ENCODE data around the gene THSD1. TPM values are rescaled to one million over a fixed set of nuclear protein-coding genes. Genes with fewer than 3 reads are reported as not detected.
"Not testable (repeated sequence)": the region's sequence is repeated elsewhere in the genome, so short reads cannot be mapped to it uniquely, and the experiment has no call there.

The THSD1 gene
- total RNA-seq, 1 experiment from 2014 or later: 0.85 TPM

GRCh38 chr13:52378312-52378711 lies 27.7 kb downstream of the THSD1 start:
- CTCF ChIA-PET: no interaction called here
- no TSS peak for BruUV-seq (replicated peaks)
- Mint-ChIP-seq H3K4me1 (ENCODE audit: low read depth, unreplicated experiment) (peaks cover 13% of the 10 kb centered on the region), H3K27me3 (ENCODE audit: unreplicated experiment) (no peaks in the 10 kb centered on the region), H3K9me3 (ENCODE audit: low read depth, unreplicated experiment) (no peaks in the 10 kb centered on the region), H3K36me3 (ENCODE audit: insufficient read depth, unreplicated experiment) (no peaks in the 10 kb centered on the region), H3K4me3 (ENCODE audit: low read depth, unreplicated experiment) (no peak overlapping the region), H3K27ac (ENCODE audit: unreplicated experiment) (no peak overlapping the region)
- TF ChIP-seq CTCF (IDR thresholded peaks at IDR 0.05; ENCODE audit: unreplicated experiment): no peak
- intact Hi-C loops (cut with micrococcal nuclease; ENCODE audit: unreplicated experiment): no loop called here
- DNase-seq: no peak

DNA sequence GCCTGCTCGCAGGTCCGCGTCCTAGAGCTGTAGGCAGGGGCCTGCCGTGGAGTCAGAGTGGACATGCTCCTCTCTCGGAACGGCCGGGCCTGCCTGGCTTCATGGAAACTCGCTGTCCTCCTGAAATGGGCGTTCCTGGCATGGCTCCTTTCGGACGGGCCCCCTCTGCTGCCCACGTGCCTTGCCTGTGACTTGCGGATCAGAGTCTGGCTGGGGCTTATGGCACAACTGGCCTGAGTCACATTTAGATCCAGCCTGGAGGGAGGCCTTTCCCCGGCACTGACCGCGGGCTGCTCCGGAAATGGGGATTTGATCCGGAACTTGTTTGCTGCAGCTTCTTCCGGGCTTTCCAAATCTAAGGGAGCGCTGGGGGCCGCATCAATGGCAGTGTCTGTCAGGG lies 28.1 kb downstream of the THSD1 start:
- CTCF ChIA-PET: no interaction called here
- H3K27me3 Mint-ChIP-seq (ENCODE audit: unreplicated experiment): no peaks in the 10 kb centered on the region
- no peak for TF ChIP-seq CTCF (IDR thresholded peaks at IDR 0.05; ENCODE audit: unreplicated experiment)
- H3K4me1 Mint-ChIP-seq (ENCODE audit: low read depth, unreplicated experiment): peaks cover 17% of the 10 kb centered on the region
- H3K27ac Mint-ChIP-seq (ENCODE audit: unreplicated experiment): no peak overlapping the region
- no TSS peak for BruUV-seq (replicated peaks)
- no peaks in the 10 kb centered on the region for H3K36me3 Mint-ChIP-seq (ENCODE audit: insufficient read depth, unreplicated experiment)
- DNase-seq: no peak
- intact Hi-C loops (cut with micrococcal nuclease; ENCODE audit: unreplicated experiment): no loop called here
- H3K9me3 Mint-ChIP-seq (ENCODE audit: low read depth, unreplicated experiment): no peaks in the 10 kb centered on the region
- no peak overlapping the region for H3K4me3 Mint-ChIP-seq (ENCODE audit: low read depth, unreplicated experiment)

DNA sequence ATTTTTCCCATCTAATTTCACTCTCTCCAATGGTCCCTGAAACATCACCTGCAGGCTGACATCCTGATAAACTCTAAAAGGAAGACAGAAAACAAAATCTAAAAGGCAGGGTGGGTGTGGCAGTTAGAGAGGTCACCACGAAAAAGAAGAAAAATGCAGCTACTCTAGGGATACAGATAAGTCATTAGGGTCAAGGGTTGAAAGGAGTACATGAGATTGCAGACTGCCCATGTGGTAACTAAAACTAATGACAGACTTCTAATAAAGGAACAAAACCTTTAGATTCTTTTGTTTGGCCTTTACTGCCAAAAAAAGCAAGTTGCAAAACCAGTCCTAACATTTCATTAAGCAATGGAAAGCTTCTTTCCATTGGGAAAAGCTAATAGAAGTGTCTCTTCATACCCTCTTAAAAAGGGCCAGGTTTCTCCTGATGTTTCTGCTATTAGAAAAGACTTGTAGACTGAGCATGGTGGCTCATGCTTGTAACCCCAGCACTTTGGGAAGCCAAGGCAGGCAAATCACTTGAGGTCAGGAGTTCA lies 31.0 kb downstream of the THSD1 start:
- peaks cover 31% of the 10 kb centered on the region for H3K4me1 Mint-ChIP-seq (ENCODE audit: low read depth, unreplicated experiment)
- intact Hi-C loops (cut with micrococcal nuclease; ENCODE audit: unreplicated experiment): no loop called here
- no peak for DNase-seq
- H3K4me3 Mint-ChIP-seq (ENCODE audit: low read depth, unreplicated experiment): no peak overlapping the region
- BruUV-seq (replicated peaks): no TSS peak
- no peaks in the 10 kb centered on the region for H3K27me3 Mint-ChIP-seq (ENCODE audit: unreplicated experiment)
- no peak for TF ChIP-seq CTCF (IDR thresholded peaks at IDR 0.05; ENCODE audit: unreplicated experiment)
- no peaks in the 10 kb centered on the region for H3K36me3 Mint-ChIP-seq (ENCODE audit: insufficient read depth, unreplicated experiment)
- CTCF ChIA-PET: no interaction called here
- no peaks in the 10 kb centered on the region for H3K9me3 Mint-ChIP-seq (ENCODE audit: low read depth, unreplicated experiment)
- no peak overlapping the region for H3K27ac Mint-ChIP-seq (ENCODE audit: unreplicated experiment)

DNA sequence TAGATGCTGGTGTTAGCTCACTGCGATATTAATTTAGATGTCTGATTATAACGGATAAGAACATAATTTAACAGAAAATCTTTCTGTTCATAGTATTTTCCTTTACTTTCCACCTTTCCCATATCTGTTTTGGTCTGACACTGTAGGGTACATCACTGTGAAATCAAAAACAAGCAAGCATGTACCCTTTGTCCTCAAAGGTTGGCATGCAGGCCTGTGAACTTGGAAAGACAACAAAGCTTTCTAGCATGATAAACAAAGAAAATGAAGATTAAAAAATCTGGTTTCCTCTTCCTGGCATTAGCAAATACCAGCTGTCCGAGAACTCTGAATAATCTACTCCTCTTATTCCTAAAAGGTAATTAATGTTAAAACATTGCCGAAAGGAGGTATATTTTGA lies 31.6 kb downstream of the THSD1 start:
- H3K27me3 Mint-ChIP-seq (ENCODE audit: unreplicated experiment): no peaks in the 10 kb centered on the region
- H3K36me3 Mint-ChIP-seq (ENCODE audit: insufficient read depth, unreplicated experiment): no peaks in the 10 kb centered on the region
- H3K4me1 Mint-ChIP-seq (ENCODE audit: low read depth, unreplicated experiment): peaks cover 31% of the 10 kb centered on the region
- no peak overlapping the region for H3K27ac Mint-ChIP-seq (ENCODE audit: unreplicated experiment)
- H3K4me3 Mint-ChIP-seq (ENCODE audit: low read depth, unreplicated experiment): no peak overlapping the region
- intact Hi-C loops (cut with micrococcal nuclease; ENCODE audit: unreplicated experiment): no loop called here
- no TSS peak for BruUV-seq (replicated peaks)
- no peaks in the 10 kb centered on the region for H3K9me3 Mint-ChIP-seq (ENCODE audit: low read depth, unreplicated experiment)
- no peak for DNase-seq
- CTCF ChIA-PET: no interaction called here
- no peak for TF ChIP-seq CTCF (IDR thresholded peaks at IDR 0.05; ENCODE audit: unreplicated experiment)

DNA sequence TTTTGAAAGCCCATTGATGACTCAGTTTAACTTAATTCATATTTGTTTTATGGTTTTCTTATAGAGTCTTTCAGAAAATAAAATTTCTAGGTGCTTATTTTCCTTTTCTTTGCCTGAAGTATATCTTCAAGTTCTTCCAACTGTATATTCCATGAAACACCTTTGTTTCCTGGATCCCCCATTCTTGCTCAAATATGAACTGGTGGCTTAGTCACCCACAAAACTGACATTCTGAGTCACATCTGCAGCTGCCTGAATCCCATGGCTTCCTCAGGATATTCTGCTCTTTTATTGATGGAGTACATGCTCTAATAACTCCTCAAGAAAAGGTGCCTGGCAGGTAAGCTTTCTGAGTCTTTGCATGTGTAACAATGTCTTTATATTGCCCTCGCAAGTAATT lies 32.7 kb downstream of the THSD1 start:
- H3K9me3 Mint-ChIP-seq (ENCODE audit: low read depth, unreplicated experiment); BruUV-seq (replicated peaks); CTCF ChIA-PET; H3K27ac Mint-ChIP-seq (ENCODE audit: unreplicated experiment); intact Hi-C loops (cut with micrococcal nuclease; ENCODE audit: unreplicated experiment); H3K36me3 Mint-ChIP-seq (ENCODE audit: insufficient read depth, unreplicated experiment); H3K4me3 Mint-ChIP-seq (ENCODE audit: low read depth, unreplicated experiment); DNase-seq; H3K27me3 Mint-ChIP-seq (ENCODE audit: unreplicated experiment): not testable (repeated sequence)
- H3K4me1 Mint-ChIP-seq (ENCODE audit: low read depth, unreplicated experiment): peaks cover 31% of the 10 kb centered on the region
